Astrocyte of the hippocampus (primary cell): ENCODE results near the gene SLC7A5.
"Not testable (repeated sequence)": the region's sequence is repeated elsewhere in the genome, so short reads cannot be mapped to it uniquely, and the experiment has no call there.

Source experiments
- DNase-seq: peaks from one replicate; pipeline ENCODE4 v3.0.0; 2011; ENCODE audit warnings: low read depth, low spot score

Gene SLC7A5

GRCh38 chr16:87869061-87869878 is at the start of gene SLC7A5:
Gene SLC7A5 (minus strand): TSS chr16:87869507. CDS start chr16:87869422, 85 bp downstream.
- peak; percentile 90 for DNase-seq

GRCh38 chr16:87918338-87918737 is 49.0 kb upstream of the SLC7A5 start:
- DNase-seq, result no peak

- no peak for DNase-seq
Observed at GRCh38 chr16:87917503-87917902, 48.2 kb upstream of the SLC7A5 start.

- DNase-seq, result no peak
Observed at GRCh38 chr16:87914812-87915211, 45.5 kb upstream of the SLC7A5 start.

GRCh38 chr16:87914021-87914725 is 44.9 kb upstream of the SLC7A5 start:
- not testable (repeated sequence) for DNase-seq

GRCh38 chr16:87912691-87913090 is 43.4 kb upstream of the SLC7A5 start:
- DNase-seq, result not testable (repeated sequence)

GRCh38 chr16:87911106-87911763 is 41.9 kb upstream of the SLC7A5 start:
- DNase-seq, result peak; percentile 32

GRCh38 chr16:87909203-87909935 is 40.1 kb upstream of the SLC7A5 start:
- peak; percentile 74 for DNase-seq

- not testable (repeated sequence) for DNase-seq
Observed at GRCh38 chr16:87908101-87908500, 38.8 kb upstream of the SLC7A5 start.

- not testable (repeated sequence) for DNase-seq
Observed at GRCh38 chr16:87905521-87905920, 36.2 kb upstream of the SLC7A5 start.

GRCh38 chr16:87904963-87905362 is 35.7 kb upstream of the SLC7A5 start:
- DNase-seq, result not testable (repeated sequence)

- DNase-seq, result not testable (repeated sequence)
Observed at GRCh38 chr16:87900489-87900888, 31.2 kb upstream of the SLC7A5 start.

- no peak for DNase-seq
Observed at GRCh38 chr16:87897521-87898505, 28.5 kb upstream of the SLC7A5 start.

- not testable (repeated sequence) for DNase-seq
Observed at GRCh38 chr16:87896924-87897520, 27.7 kb upstream of the SLC7A5 start.

GRCh38 chr16:87896176-87896890 is 27.0 kb upstream of the SLC7A5 start:
- not testable (repeated sequence) for DNase-seq

- no peak for DNase-seq
Observed at GRCh38 chr16:87895641-87896141, 26.4 kb upstream of the SLC7A5 start.

GRCh38 chr16:87894005-87894404 is 24.7 kb upstream of the SLC7A5 start:
- peak; percentile 44 for DNase-seq

- no peak for DNase-seq
Observed at GRCh38 chr16:87891764-87892163, 22.5 kb upstream of the SLC7A5 start.

- DNase-seq, result not testable (repeated sequence)
Observed at GRCh38 chr16:87889762-87890161, 20.5 kb upstream of the SLC7A5 start.
